HG02610 (cell line): Measurements from ENCODE around the gene FOXN3.

ENCODE experiments used
- ATAC-seq: cut with Tn5 transposase; IDR thresholded peaks from one replicate; pipeline ENCODE4 v1.9.1; 2021; ENCODE audit warnings: mild to moderate bottlenecking, moderate library complexity; ENCODE audit not compliant: unreplicated experiment

Gene FOXN3

DNA sequence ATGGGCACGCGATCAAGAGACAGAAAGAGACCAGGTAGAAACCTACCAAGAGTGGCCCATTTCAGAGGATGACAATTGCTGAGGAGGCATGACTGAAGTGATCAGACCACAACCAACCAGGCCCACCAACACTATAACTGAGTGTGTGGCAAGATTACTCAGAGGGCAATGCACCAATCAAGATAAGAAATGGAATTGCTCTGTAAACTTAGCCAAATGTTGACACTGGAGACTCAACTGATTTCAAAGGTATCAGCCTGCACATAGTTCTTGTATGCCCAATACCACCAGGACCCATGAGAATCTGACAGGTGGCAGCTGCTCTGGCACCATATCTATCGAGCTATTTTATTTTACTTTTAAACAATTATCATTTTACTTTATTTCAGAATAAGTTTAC lies 128.9 kb downstream of the FOXN3 start:
- ATAC-seq, result no peak

DNA sequence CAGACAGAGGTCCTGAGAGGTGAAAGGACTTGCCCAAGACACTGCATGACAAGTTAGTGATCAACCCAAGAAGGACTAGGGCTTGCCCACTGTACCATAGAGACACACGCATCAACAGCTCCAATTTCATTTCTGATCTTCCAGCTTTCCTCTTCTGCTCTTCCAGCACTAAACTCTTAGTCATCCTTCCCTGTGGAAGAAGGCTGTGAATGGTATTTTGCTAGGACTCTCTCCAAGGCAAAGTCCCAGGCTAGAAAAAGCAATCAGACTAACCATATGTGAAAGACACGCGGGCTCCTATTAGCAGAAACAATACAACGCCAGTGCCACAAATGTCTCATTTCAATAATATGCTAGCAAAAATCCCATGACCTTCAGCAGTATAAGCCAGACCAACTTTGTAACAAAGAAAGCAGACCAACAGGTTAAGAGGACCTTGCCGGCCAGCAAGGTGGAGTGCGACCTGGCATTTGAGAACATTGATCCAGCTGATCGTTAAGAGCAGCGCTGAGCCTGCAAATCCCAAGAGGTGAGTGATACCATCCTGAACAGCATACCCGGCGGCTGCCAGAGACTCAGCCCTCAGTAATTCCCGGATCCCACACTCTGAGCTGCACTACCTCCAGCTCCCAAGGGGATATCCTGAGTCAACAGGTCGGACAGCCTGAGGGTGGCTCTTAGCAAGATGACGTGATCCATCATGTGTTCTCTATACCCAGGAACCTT lies 132.5 kb downstream of the FOXN3 start:
- ATAC-seq, result no peak

DNA sequence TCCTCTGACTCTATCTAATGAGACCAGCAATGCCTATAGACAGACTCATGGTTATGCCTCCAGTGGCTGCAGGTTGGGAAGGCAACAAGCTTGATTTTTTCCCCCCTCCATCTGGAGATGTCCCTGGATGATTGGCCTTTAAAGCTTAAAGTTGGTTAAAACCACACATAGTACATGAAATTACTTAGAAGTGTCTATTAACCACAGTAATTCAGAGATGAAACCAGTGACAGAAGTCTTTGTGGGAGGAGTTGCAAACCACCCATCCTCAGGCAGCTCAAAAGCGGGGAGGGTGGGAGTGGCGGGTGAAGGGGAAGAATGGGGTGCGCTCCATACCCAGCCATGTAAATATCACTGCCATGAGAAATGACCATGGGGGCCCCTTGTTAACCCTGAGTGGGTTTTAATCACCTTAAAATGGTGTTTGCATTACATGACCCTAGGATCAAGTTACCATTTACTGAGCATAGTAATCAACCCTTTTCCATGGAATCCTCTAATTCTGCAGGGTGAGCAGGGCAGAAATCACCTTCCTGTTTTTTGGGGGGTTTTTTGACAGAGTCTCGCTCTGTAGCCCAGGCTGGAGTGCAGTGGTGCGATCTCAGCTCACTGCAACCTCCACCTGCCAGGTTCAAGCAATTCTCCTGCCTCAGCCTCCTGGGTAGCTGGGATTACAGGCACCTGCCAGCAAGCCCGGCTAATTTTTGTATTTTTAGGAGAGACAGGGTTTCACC lies 133.5 kb downstream of the FOXN3 start:
- peak; percentile 79 for ATAC-seq

DNA sequence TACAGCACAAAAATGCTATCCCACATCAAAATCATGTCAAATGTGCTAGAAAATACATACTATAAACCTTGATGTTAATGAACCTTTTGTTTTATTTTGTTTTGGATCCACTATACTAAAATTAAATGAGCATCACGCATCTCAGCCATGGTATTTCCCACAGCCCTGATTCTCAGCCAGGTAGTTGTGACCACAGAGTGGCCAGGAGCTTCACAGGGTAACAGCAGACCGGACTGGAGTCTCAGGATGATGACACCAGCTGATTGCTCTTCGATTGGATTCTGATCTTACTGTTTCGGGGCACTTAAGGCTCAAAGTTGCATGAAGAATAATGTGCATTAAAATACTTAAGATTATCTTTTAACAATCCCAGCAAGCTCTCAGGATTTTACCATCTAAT lies 134.8 kb downstream of the FOXN3 start:
- no peak for ATAC-seq

DNA sequence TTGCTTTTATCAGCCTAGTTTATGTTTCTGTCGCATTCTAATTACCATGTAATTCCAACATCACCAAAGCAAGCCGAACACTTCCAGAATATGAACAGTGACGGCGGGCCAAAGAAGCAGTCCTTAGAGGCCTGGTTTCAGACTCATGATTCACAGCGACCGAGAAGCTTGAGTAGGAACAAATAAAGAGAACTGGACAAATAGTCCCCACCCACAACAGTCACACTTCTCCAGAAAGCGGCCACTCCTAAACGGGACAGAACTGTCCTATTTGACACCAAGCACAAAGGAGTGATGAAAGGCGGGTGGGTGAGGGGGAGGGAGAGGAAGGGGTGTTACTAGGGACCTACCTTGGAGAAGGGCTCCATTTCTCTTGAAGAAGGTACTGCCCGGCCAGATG lies 136.4 kb downstream of the FOXN3 start:
- ATAC-seq, result no peak

DNA sequence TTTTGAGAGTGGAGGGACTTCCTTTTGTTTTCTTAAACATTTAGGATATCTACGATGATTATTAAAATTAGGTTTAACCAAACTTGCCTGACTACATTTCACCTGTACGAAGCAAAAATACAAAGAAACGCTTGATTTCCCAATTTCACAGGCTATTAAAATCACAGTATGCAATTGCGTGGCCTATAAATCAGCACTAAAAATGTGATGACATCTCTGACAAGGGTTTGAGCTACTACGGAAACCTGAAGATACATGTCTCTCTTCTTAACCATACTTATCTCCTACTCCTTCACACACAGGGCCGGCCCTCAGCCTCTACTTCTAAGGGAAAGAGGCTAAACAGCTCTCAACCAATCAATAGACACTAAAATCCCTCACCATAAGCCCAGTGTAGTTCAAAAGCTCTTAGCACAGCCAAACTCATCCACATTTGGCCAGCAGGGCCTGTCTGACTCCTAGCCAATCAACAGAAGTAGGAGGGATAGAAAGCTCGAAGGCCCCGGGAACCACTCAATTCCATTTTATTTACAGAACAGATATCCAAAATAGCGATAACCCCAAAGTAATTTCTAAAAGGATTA lies 137.3 kb downstream of the FOXN3 start:
- no peak for ATAC-seq

DNA sequence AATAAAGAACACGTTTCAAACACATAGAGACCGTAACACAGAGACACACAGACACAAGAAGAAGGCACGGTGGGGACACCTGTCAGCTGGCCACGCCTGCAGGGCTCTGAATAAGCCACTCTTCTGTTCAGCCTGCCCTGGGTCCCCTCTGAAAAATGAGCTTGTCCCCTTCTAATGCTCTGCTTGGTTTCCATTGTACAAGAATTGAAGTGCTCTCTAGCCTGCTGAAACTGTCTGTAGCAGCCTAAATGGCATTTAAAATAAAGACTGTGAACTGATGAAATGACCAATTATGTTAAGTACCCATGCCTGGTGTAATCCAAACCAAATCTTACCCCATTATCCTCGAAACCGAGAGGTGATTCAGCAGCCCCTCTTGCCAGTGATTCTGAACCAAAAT lies 139.8 kb downstream of the FOXN3 start:
- no peak for ATAC-seq

DNA sequence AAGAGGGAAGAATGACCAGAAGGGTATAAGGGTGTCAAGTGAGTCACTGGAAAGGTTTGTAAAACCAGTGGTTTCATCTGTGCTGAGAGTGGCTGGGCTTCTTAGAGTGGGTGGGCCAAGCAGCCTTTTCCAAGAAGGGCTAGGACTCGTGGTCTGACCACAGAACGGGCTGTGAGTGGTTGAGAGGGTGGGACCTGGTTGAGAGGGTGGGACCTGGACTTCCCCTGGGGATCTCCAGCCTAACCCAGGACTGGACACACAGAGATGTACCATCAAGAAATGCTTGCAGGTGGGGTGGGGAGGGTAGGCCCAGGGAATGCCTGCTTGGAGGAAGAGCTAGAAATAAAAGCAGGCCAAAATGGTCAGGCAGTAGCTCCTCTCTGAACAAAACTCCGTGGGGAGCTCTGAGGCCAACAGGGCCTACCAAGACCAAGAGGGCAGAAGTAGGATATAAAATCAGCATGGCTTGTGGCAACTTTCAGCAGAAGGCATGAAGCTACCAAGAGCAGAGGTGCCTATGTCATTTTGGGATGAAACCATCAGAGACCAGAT lies 140.5 kb downstream of the FOXN3 start:
- ATAC-seq, result peak; percentile 95

DNA sequence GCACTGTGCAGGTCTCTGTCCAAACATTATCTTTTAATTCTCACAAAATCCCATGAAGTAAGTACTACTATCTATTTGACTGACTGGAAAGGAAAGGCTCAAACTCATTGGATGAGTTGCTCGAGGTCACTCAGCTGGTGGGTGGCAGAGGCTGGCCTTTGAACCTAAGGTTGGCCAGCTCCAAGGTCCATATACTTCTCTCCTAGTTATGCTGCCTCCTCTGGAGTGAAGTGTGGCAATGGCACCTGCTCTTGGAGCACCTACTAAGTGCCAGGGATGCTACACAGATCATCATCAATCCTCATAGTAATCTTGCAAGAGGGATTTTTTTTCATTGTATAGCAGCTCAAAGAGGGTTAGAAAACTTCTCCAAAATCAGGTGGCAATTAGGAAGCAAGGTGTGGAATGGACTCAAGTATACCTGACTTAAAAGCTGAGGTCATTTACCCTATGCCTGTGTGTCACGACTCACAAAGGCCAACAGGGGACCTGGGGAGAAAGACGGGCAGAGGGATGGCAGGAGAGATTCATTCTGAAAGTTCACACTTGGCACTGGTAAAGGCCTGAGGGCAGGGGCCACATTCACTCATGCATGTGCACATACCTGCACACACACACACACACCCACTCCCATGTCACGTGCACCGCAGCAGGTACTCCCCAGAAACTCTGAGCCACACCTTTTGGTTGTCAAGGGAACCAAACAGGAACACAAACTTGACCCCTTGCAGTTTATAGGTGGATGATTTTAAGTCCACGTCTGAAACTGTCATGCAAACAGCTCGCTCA lies 146.4 kb downstream of the FOXN3 start:
- ATAC-seq, result no peak

DNA sequence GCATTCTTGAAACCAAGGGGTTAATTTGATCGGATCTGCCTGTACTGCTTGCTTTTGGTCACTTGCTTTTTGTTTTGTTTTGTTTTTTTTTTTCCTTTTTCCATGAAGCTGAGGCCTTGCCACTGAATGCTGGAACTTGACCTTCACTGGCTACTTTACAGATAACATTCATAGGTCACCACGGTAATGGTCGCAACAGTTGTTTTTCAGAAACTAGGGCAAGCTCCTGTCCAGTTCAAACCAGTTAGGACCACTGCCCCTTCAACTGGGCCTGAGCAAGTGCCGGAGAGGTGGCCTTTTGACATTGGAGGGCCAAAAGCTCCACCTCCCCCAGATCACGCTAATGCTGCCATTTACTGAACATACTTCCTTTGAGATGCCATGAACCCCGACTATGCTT lies 147.6 kb downstream of the FOXN3 start:
- ATAC-seq, result no peak

DNA sequence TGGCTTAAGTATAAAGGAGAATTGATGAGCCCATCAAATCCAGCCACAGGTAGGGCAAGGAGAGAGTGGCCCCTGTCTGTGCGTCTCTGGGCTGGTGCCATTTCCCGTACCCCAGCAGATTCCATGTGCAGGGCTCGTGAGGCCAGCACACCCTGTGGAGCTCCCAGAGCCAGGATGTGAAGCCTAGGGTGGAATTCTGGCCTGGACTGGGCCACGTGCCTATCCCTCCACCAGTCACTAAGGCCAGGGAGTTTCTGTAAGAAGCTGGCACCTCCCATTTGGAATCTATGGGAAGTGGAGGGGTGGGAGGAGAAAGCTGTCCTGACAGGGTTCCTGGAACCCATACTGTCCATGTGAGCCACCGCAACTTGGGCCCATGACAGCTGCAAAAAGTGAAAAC lies 148.5 kb downstream of the FOXN3 start:
- ATAC-seq, result no peak

DNA sequence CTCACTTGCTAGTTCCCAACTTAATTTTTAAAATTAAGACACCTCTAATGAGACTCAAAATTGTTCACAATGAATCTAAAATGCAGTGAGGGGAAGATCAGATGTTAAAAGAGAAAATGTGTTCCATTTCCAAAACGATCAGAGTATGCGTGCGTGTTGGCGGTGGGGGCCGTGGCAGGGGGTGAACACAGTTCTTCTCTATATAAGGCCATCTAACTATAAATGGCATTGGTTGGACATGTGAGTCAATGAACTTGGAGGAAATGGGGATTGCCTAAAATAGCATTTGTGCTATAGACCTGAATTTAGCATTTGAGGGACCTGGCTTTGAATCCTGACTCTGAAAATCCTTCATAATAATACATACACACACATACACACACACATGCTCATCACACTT lies 149.4 kb downstream of the FOXN3 start:
- no peak for ATAC-seq

DNA sequence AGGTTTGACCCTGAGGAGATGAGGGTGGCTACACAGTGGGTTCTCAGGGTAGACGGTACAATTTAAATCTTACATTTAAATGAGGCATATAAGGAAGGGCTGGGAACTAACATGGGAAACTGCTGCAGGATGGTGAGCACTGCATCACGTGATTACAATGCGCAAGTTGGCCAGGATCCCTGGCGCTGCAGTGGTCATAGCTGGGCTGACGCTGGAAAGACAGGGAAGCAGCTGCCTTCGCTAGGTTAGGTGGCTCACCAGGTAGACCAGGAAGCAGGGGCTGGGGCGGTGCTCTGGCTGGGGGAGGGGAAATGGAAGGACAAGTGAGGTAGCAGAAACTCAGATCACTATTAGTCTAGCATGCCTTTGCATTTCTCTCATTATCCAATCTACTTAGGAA lies 149.9 kb downstream of the FOXN3 start:
- ATAC-seq, result no peak

DNA sequence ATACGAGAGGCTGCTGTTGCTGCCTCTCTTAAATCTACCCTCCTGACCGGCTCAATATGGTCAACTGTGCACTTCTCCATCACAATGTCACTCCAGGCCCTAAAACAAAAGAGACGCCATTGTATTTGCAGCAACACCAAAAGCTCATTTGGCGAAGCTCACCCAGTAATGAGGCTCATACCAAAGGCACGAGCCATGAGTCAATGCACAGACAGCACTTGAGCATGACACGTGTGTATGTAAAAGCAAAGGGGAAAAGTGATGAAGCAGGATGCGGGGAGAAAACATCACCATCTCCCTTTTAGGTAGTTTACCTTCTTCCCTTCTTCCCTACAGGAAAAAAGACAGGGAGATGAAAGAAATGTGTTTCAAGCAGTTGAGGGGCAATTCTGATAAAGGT lies 150.3 kb downstream of the FOXN3 start:
- no peak for ATAC-seq

DNA sequence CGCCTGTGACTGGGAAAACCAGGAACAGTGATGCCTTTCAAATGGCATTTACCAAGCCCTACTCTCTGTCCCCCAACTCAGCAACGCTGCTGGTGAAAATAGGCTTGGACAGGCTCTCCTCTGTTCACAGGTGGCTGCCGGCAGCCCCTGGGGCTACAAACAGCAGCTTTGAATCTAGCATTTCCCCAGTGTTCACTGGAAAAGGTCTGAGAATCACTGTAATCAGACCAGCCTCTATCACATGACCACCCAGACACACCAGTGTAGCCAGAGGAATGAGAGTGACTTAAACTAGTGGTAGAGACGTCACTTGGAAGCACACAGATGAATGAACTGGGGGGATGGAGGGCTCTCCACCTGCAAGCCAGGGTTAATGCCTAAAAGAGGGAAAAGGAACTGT lies 151.8 kb downstream of the FOXN3 start:
- no peak for ATAC-seq

DNA sequence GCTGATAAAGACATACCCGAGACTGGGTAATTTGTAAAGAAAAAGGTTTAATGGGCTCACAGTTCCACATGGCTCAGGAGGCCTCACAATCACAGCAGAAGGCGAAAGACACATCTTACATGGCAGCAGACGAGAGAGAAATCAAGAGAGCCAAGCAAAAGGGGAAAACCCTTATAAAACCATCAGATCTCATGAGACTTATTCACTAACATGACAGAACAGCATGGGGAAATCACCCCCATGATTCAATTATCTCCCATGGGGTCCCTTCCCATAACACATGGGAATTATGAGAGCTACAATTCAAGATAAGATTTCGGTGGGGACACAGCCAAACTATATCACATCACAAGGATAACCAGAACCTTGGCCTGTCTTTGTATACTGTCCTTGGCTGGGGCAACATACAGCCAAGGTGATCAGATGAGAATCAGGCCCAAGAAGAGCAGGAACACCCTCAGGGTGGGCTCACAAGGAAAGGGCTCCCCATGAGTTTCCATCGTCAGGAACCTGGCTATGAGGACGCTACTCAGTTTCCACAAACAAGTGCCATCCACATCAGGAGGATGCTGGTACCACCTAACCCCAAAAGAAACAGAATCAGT lies 152.7 kb downstream of the FOXN3 start:
- peak; percentile 45 for ATAC-seq

DNA sequence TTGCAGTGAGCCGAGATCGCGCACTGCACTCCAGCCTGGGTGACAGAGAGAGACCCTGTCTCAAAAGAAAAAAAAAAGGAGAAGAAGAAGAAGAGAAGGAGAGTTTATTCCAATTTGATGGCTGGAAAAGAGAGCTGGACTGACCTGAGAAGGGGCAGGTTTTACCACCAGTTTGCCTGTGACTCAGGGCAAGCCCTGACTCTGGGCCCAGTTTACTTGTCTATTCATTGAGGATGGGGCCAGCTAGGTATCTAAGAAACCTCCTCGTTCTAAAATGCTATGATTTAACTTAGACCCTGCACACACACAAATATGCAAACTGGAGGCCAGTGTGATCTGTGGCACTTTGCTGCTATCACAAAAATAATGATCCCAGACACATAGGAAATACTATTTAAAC lies 155.0 kb downstream of the FOXN3 start:
- ATAC-seq, result no peak

DNA sequence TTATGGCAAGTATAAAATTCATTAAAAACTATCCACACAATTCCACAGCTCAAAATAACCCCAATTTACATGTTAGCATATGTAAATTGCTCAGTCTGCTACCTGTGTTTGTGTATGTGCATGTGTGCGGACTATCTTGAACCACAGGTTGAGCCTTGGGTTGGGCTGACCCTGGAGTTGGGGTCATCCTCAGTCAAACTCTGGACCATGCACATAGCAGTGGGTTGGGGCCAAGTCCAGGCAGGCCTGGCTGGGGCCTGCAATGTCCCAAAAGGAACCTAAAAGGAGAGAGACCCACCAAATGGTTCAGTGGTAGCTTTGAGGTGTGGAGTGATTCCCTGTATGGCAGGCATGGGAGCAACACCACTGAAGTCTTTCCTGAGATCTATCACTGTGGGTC lies 156.1 kb downstream of the FOXN3 start:
- ATAC-seq, result no peak

DNA sequence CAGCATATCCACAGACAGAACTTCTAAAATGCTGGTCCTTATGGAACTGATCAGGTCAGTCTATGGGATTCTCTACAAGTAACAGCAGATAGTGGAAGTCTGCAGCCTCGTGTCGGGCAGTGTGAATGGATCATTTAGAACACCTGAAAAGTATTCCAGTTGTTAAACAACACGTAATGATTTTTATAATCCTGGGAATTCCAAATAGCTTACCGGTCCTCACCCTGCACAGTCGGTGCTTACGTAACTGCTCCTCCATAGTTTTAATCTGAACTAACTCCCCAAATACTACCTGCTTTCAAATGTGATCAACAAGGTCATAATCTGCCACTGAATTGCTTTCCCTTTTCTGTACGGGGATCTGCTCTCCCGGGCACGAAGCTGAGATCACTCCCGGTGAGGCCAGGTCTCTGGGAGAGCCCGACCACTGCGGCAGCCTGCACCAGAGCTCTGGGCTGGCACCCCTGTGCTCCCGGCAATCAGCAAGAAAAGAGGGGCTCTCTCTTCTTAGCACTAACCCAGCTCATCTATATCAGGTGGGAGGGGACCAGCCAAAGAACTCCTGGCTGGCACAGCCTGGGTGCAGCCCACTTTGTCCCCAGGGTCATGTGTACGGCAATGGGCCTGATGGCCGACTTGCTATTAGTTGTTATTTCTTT lies 157.0 kb downstream of the FOXN3 start:
- no peak for ATAC-seq

DNA sequence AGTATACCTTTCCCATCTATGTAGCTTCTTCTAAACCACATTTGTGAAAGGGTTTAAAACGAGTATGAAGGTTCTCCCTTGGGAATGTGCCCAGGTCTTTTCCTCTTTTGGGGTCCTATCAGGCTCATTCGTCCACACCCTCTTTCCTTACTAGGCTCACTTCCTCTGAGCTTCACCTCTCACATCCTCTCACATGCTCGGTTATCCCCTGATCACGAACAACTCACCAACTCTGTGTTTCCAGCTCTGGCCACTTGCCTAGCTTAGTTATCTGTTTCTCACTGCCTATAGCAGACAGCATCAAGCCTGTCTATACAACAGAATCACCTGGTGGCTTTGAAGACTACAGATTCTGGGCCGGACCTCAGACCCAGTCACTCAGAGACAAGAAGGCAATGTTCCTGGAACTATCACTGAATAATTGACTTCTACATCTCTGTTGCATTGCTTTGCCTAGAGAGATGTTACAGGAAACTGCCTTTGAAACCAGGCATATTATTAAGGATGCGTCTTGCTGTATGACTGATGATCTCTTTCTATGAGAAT lies 158.2 kb downstream of the FOXN3 start:
- peak; percentile 69 for ATAC-seq
